ENCODE measurements around the gene EXOSC7. TPM values are rescaled to one million over a fixed set of nuclear protein-coding genes. Genes with fewer than 3 reads are reported as not detected.

Gene EXOSC7
- total and polyA plus RNA-seq, 10 of the 15 experiments (the other 5 are each of a cell fraction or from before 2014, with no cell fraction given) = 58.0 to 193 (median 82.9) TPM

DNA sequence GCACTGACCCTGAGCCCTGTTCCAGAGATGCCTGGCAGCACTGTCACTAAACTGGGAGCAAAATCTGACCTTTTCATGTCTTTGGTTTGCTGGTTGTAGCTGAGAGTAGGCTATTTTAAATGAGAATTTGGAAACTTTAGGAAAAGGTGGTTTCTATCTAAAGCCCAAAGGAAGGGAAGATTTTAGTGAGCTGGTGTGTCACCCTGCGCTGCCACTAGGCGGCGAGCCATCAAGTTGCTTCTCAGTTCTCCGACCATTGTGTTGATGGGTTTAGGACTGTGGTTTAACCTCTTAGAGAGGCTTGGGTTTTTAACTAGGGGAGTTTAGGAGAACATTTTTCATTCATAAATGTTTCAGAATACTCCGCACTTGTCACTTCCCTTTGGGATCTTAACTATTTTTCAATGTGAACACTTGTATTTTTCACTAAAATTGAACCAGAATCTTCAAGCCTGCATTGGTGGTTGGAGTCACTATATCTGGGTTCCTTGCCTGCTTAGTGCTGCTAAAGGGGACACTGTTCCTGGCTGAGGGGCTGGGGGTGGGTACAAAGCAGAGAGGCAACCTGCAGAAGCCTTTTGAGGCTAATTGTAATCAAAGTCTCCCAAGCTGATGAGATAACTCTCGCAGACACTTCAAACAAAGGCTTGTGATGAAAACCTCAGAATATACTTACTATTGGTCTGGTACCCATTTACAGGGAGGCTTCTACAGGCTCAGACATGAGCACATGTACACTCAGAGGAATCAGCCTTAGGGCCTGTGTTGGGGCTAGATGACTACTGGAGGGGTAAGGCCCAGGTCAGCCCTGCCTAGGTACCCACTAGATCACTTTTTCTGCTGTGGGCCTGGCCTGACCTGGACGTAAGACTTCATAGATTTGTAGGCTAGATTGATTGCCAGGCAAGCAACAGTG, 16.8 kb downstream of the EXOSC7 start:
- no peak overlapping the region for H3K4me3 ChIP-seq
- RAD21 ChIA-PET (ENCODE audit: unreplicated experiment) = interaction anchor here (0.9 to 5.2 kb wide), 2 partner anchors 8 to 37 kb away, joined by 3 to 39 read pairs; no protein-coding TSS in a partner anchor
- H4K20me1 ChIP-seq (ENCODE audit: control insufficient read depth, insufficient read depth) = no peaks in the 10 kb centered on the region
- peaks cover 2% of the 10 kb centered on the region for H3K79me2 ChIP-seq (ENCODE audit: control insufficient read depth, insufficient read depth, low read length)
- H3K36me3 ChIP-seq (ENCODE audit: control insufficient read depth in 2 of 2, insufficient read depth in 2 of 2, low read length in 1 of 2) = peaks cover 19 to 35% of the 10 kb centered on the region in 2 experiments; a peak in 3 of 4 replicates
- H3K27ac ChIP-seq (ENCODE audit: control insufficient read depth, insufficient read depth) = no peak overlapping the region
- no peak overlapping the region for H3K4me2 ChIP-seq (ENCODE audit: control insufficient read depth, insufficient read depth)
- in situ Hi-C loops (cut with MboI) (no loop called here), intact Hi-C loops (cut with micrococcal nuclease; ENCODE audit: unreplicated experiment) (no loop called here)
- DNase-seq (ENCODE audit: low read depth, low spot score) (no peak), ATAC-seq (no peak), FAIRE-seq (no peak)
- H2AFZ ChIP-seq (ENCODE audit: control insufficient read depth, low read depth, low read length) = no peak overlapping the region
- no peaks in the 10 kb centered on the region for H3K9me3 ChIP-seq (replicated peaks; ENCODE audit: control insufficient read depth, insufficient read depth, low read length)
- no peaks in the 10 kb centered on the region for H3K27me3 ChIP-seq (replicated peaks in 1 of 2; ENCODE audit: control insufficient read depth in 2 of 2, insufficient read depth in 2 of 2, low read length in 1 of 2)
- H3K9ac ChIP-seq (ENCODE audit: control insufficient read depth, insufficient read depth, low read length) = no peak overlapping the region
- CTCF ChIA-PET = interaction anchor here (0.6 to 7.7 kb wide), 9 partner anchors 8 to 125 kb away, joined by 3 to 53 read pairs (median 4); partner anchors contain the start of genes EXOSC7 and ZDHHC3
- POLR2A ChIA-PET = interaction anchor here (1.4 to 6.7 kb wide), 2 partner anchors 9 to 15 kb away, joined by 6 to 62 read pairs; no protein-coding TSS in a partner anchor
- H3K4me1 ChIP-seq (ENCODE audit: control insufficient read depth, insufficient read depth, low read length) = peaks cover 5% of the 10 kb centered on the region
- no TSS peak for BruUV-seq (replicated peaks)
- SMC1A ChIA-PET (ENCODE audit: uncharacterized antibody, unreplicated experiment) = interaction anchor here (0.6 to 8.3 kb wide), 5 partner anchors 9 to 553 kb away, joined by 4 to 97 read pairs (median 4); partner anchors contain the start of genes EXOSC7 and ZDHHC3
- WGBS (ENCODE audit: insufficient coverage, insufficient replicate concordance, low lambda C conversion rate, missing lambda C conversion rate) = 85% methylated on average over 7 of the region's 7 CpGs
- TF ChIP-seq JUND (IDR thresholded peaks at IDR 0.05; ENCODE audit: low read depth, low read length) = no peak
- TF ChIP-seq RAD21 (IDR thresholded peaks at IDR 0.05; ENCODE audit: insufficient read depth, low read depth, low read length) = 0 out of 2 replicates have a peak, but pooled peaks have one; percentile 12
- TF ChIP-seq SMC3 (IDR thresholded peaks at IDR 0.05; ENCODE audit: borderline replicate concordance, low read length) = peak; percentile 4; the same call in 1 of the 2 replicates
- TF ChIP-seq, protein P1, sequence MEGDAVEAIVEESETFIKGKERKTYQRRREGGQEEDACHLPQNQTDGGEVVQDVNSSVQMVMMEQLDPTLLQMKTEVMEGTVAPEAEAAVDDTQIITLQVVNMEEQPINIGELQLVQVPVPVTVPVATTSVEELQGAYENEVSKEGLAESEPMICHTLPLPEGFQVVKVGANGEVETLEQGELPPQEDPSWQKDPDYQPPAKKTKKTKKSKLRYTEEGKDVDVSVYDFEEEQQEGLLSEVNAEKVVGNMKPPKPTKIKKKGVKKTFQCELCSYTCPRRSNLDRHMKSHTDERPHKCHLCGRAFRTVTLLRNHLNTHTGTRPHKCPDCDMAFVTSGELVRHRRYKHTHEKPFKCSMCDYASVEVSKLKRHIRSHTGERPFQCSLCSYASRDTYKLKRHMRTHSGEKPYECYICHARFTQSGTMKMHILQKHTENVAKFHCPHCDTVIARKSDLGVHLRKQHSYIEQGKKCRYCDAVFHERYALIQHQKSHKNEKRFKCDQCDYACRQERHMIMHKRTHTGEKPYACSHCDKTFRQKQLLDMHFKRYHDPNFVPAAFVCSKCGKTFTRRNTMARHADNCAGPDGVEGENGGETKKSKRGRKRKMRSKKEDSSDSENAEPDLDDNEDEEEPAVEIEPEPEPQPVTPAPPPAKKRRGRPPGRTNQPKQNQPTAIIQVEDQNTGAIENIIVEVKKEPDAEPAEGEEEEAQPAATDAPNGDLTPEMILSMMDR (IDR thresholded peaks at IDR 0.05 in 2 of 3, conservative IDR thresholded peaks at IDR 0.05 in 1 of 3; ENCODE audit: control insufficient read depth in 2 of 3, extremely low read depth in 1 of 3, insufficient read depth in 1 of 3, low read depth in 3 of 3, low read length in 3 of 3) = peak; percentile 25 to 69 (median 54)

Measured in GM12878 (cell line).